NT2/D1 (cell line): Measurements from ENCODE around the gene SLC25A13.

Experiments
- SUZ12 ChIP-seq: IDR thresholded peaks from 2 replicates; pipeline ENCODE4 v1.6.1; 2011; ENCODE audit not compliant: insufficient read length, insufficient read depth; ENCODE audit errors: extremely low read depth
- YY1 ChIP-seq: IDR thresholded peaks from 2 replicates; pipeline ENCODE4 v1.6.1; 2011; ENCODE audit not compliant: insufficient read length, insufficient read depth
- ZNF274 ChIP-seq: IDR thresholded peaks from 2 replicates; pipeline ENCODE4 v1.6.1; 2011; ENCODE audit warnings: mild to moderate bottlenecking, low read depth, low read length

DNA sequence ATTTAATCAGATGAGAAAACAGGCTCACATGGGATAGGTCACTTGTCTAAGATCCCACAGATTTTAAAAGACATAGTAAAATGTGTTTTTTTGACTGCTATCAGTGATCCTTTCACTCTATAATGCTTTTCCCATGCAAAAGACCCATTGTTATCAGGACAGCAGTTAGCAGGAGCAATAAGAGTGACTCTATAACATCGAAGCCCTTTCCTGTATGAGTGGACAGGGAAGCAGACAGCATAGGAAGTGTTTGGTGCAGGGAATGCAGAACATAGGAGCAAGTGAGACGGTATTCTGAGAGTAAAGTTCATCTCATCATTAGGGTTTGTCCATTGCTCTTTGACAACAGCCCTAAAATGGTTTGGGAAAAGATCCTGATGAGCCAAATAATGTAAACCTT lies 68.5 kb downstream of the SLC25A13 start:
- no peak for TF ChIP-seq ZNF274
- TF ChIP-seq YY1: no peak
- TF ChIP-seq SUZ12: no peak
